Activated CD4-positive, alpha-beta T cell treated with anti-CD3 and anti-CD28 coated beads, Interleukin-2, amount 50 U/mL, for 16 hours (primary cell): ENCODE data around the gene MECP2.
A peak's percentile ranks its signal among the peaks of the same experiment; 100 is the strongest.

Experiments used
- DNase-seq: peaks from one replicate; pipeline ENCODE4 v3.0.0-alpha.2; 2020

MECP2 gene

GRCh38 chrX:154115071-154115470, 17.6 kb upstream of the MECP2 start:
- DNase-seq, result no peak

- no peak for DNase-seq
These were observed 17.1 kb upstream of the MECP2 start for GRCh38 chrX:154114652-154115051.

- no peak for DNase-seq
These were observed 16.2 kb upstream of the MECP2 start for GRCh38 chrX:154113729-154114128.

DNA sequence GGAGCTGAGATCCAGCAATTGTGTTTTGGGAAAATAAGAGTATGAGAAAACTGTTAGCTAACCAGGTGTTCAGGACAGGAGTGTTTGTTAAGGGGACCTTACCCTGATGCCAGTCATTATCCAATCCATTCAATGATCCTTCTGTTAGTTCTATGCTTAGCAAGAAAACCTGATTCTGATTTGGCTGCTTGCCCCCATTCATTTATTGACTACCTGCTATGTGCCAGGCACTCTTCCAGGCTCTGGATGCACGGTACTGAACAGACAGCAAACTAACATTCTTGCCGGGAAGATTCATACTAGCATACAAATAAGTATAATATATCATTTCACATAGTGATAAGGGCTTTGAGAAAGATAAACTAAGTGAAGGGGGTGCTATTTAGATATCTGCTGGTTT, 1.0 kb upstream of the MECP2 start:
- no peak for DNase-seq

- DNase-seq, result peak; percentile 50
These were observed 421 bp downstream of the MECP2 start for GRCh38 chrX:154097003-154097588.

- peak; percentile 34 for DNase-seq
These were observed 1.1 kb downstream of the MECP2 start for GRCh38 chrX:154096140-154097002.

GRCh38 chrX:154094833-154095232, 2.7 kb downstream of the MECP2 start:
- DNase-seq, result no peak

- DNase-seq, result no peak
These were observed 3.6 kb downstream of the MECP2 start for GRCh38 chrX:154093965-154094364.

DNA sequence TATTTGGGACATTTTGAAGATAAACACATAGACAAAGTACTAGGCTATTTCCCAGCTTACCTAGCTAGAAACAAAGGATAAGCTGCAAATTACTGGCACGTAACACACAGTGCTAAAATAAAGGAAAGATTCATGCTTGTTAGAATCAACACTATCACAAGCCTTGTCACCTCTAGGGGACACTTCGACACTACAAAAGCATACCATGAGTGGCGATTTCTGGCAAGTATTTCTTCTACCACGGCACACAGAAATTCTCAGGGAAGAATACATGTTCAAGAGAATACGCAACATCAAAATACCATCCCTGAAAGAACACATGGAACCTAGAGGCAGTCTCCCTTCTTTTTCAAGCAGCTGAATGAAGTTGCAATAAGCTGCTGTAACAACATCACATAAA, 5.1 kb downstream of the MECP2 start:
- DNase-seq, result no peak

DNA sequence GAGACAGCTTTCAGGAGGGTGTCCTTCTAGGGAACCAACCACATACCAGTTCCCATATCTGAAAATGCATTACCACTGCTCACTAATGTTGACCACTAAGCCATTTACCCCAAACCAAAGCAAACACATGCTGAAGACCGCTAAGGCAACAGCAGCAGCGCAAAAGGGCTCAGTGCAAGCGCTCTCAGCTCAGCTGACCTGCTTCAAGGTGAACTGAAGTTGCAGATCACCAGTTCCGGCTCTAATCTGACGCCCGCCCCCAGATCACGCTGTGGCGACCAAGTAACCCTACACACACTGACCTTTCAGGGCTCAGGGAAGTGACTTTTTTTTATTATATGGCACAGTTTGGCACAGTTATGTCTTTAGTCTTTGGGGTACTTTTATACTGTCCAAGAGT, 5.8 kb downstream of the MECP2 start:
- DNase-seq, result no peak

DNA sequence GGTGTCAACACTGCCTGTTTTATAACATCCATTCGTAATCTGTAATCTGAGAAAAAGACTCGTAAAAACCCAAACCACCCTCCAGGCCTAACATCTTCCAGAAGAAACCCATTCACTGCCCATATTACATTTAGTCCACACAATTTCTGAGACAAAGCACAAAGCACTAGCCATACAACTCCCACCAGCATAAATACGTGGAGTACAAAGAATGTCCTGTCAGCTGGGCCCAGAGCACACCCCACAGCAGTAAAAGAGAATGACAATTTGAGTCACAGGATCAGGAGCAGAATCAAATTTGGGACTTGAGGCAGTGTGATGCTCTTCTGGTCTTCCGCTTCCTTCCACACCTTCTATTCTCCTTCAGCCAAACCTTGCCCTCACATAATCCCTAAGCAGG, 6.8 kb downstream of the MECP2 start:
- DNase-seq, result no peak

- no peak for DNase-seq
These were observed 12.8 kb downstream of the MECP2 start for GRCh38 chrX:154084449-154085300.

- no peak for DNase-seq
These were observed 14.4 kb downstream of the MECP2 start for GRCh38 chrX:154083126-154083517.

- DNase-seq, result peak; percentile 25
These were observed 15.0 kb downstream of the MECP2 start for GRCh38 chrX:154082396-154083125.

GRCh38 chrX:154077101-154077500, 20.4 kb downstream of the MECP2 start:
- DNase-seq, result no peak

- no peak for DNase-seq
These were observed 23.3 kb downstream of the MECP2 start for GRCh38 chrX:154074199-154074598.

- no peak for DNase-seq
These were observed 25.3 kb downstream of the MECP2 start for GRCh38 chrX:154072192-154072591.

DNA sequence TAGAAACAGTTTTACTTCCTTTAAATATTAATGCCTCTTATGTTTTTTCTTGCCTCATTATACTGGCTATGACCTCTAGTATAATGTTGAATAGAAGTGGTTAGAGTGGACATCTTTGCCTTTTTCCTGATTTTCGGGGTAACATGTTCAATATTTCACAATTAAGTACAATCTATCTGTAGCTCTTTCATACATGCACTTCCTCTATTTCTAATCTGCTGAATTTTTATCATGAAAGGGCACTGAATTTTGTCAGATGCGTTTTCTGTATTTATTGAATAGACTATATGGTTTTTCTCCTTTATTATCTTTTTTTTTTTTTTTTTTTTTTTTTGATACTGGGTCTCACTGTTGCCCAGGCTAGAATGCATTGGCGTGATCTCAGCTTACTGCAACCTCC, 29.0 kb downstream of the MECP2 start:
- DNase-seq, result no peak

GRCh38 chrX:154064637-154065435, 32.7 kb downstream of the MECP2 start:
- DNase-seq, result no peak

DNA sequence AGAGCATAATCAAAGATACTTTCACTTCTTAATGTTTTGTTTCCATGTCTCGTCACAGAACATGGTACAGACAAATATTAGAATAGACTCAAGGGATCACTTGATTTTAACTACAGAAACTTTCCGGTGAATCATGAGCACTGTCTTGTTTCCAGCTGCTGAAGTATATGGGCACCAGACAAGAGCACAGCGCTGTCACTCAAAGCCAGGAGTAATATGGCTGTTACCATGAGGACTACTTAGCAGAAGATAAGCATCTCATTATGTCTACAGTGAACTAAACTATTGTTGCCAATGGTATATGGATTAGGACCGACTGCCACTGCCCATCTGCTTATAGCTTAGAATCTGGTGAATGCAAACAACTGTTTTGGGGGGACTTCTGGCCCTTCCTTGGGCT, 34.3 kb downstream of the MECP2 start:
- no peak for DNase-seq

GRCh38 chrX:154061801-154062200, 35.7 kb downstream of the MECP2 start:
- DNase-seq, result no peak

DNA sequence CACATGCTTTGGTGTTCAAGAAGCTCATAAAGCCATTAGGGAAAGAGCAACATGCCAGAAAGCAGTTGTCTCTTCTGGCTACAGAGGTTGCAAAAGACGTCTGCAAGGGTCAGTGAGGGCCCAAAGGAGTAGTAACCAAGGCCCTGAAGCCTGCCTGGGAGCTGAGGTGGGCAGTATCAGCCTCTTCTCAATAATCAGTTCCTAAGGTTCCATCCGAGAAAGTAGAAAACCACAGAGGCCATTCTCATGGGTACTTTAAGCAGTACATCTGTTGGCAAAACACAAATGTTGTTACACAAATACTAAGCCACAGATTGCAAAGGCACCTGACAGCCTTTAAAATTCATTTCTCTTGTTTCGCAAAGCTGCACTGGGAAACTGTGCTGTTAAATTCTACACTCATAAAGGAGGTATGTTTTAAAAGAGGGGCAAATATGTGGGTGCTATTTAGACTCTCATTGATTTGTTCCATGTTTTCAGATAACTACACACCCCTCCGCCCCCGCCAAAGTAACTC, 37.7 kb downstream of the MECP2 start:
- no peak for DNase-seq
